Thyroid gland (tissue), 4 donors: ENCODE results near the gene CORO1C. TPM values are rescaled to one million over a fixed set of nuclear protein-coding genes. Genes with fewer than 3 reads are reported as not detected.

Source experiments
- DNase-seq, 2 donors: peaks; one replicate each; pipeline ENCODE4 v3.0.0-alpha.2; 2019
- H3K27ac ChIP-seq, 3 donors: fragments of 200-600 bp; sonication (generic); 1 replicate in 2 of 3; 2 replicates in 1 of 3; pipeline ENCODE4 v1.5.1; 2016 to 2019; ENCODE audit warnings: mild to moderate bottlenecking in 1 of 3, moderate library complexity in 1 of 3
- H3K27me3 ChIP-seq: fragments of 200-600 bp; sonication (generic); one replicate; pipeline ENCODE4 v1.5.1; 2019
- H3K36me3 ChIP-seq, 2 donors: fragments of 200-600 bp; sonication (generic); one replicate each; pipeline ENCODE4 v1.5.1; 2016 to 2019
- H3K4me1 ChIP-seq, 2 donors: fragments of 200-600 bp; sonication (generic); one replicate each; pipeline ENCODE4 v1.5.1; 2017 to 2019
- H3K4me3 ChIP-seq, 3 donors: fragments of 200-600 bp; sonication (generic); replicated peaks in 1 of 3; 1 replicate in 2 of 3; 2 replicates in 1 of 3; pipeline ENCODE4 v1.5.1; 2016; ENCODE audit warnings: mild to moderate bottlenecking in 1 of 3
- H3K9me3 ChIP-seq: fragments of 200-600 bp; sonication (generic); one replicate; pipeline ENCODE4 v1.5.1; 2017
- CTCF ChIP-seq, 6 experiments: fragments of 200-600 bp in 3 of 6; fragments of 450-650 bp in 3 of 6; sonication (generic) in 3 of 6; IDR thresholded peaks; one replicate each; pipeline ENCODE4 v1.5.1; 2016 to 2019; ENCODE audit warnings: antibody characterized with exemption in 6 of 6, mild to moderate bottlenecking in 2 of 6, inconsistent platforms in 1 of 6, moderate library complexity in 1 of 6
- POLR2A ChIP-seq, 2 donors: fragments of 450-650 bp; IDR thresholded peaks; one replicate each; pipeline ENCODE4 v1.6.1; 2017; ENCODE audit warnings: antibody characterized with exemption in 2 of 2, mild to moderate bottlenecking in 2 of 2, moderate library complexity in 1 of 2
- WGBS, 2 donors: methylation state at CpG; one replicate each; pipeline ENCODE4 v1.1.5; 2017; 5-methylcytosine and 5-hydroxymethylcytosine counted together
- intact Hi-C: fragments of 100-400 bp; cut with DNase I; formaldehyde crosslinking; loops from one replicate; pipeline ENCODE4 v1.15.1; 2023
- total RNA-seq, 4 donors: library from RNA; depleted of rRNA; stranded (reverse); fragments of >200 nt; gene quantifications; one replicate each; pipeline ENCODE4 v1.2.3, GENCODE V29; 2016

Gene CORO1C
- total RNA-seq, 4 donors from 2014 or later = 22.0 to 63.6 (median 30.1) TPM

GRCh38 chr12:108615918-108616317 is 115.4 kb downstream of the CORO1C start:
- intact Hi-C loops = loop anchor here (5.0 kb wide), 2 partner anchors 104 to 186 kb away; no protein-coding TSS in a partner anchor
- Histone ChIP-seq H3K27ac (no peak overlapping the region), H3K4me3 (no peak overlapping the region), H3K36me3 (no peaks in the 10 kb centered on the region), H3K27me3 (no peaks in the 10 kb centered on the region), H3K4me1 (peaks cover 7 to 14% of the 10 kb centered on the region in 2 donors), H3K9me3 (no peaks in the 10 kb centered on the region)
- TF ChIP-seq POLR2A (IDR thresholded peaks at IDR 0.05) = no peak
- no peak for TF ChIP-seq CTCF (IDR thresholded peaks at IDR 0.05)
- no peak for DNase-seq
- 82 to 93% methylated on average over 1 of the region's 1 CpG for WGBS, 2 donors

- TF ChIP-seq CTCF (IDR thresholded peaks at IDR 0.05) = no peak
- TF ChIP-seq POLR2A (IDR thresholded peaks at IDR 0.05) = no peak
- H3K27ac ChIP-seq = no peak overlapping the region
- H3K9me3 ChIP-seq = no peaks in the 10 kb centered on the region
- H3K27me3 ChIP-seq = no peaks in the 10 kb centered on the region
- no peak overlapping the region for H3K4me3 ChIP-seq
- H3K4me1 ChIP-seq = peaks cover 7 to 14% of the 10 kb centered on the region in 2 donors
- H3K36me3 ChIP-seq = no peaks in the 10 kb centered on the region
- WGBS, 2 donors = 90 to 94% methylated on average over 6 of the region's 6 CpGs
- intact Hi-C loops = loop anchor here (5.0 kb wide), 2 partner anchors 102 to 188 kb away; no protein-coding TSS in a partner anchor
- no peak for DNase-seq
These were observed 116.7 kb downstream of the CORO1C start for GRCh38 chr12:108614639-108615038.

DNA sequence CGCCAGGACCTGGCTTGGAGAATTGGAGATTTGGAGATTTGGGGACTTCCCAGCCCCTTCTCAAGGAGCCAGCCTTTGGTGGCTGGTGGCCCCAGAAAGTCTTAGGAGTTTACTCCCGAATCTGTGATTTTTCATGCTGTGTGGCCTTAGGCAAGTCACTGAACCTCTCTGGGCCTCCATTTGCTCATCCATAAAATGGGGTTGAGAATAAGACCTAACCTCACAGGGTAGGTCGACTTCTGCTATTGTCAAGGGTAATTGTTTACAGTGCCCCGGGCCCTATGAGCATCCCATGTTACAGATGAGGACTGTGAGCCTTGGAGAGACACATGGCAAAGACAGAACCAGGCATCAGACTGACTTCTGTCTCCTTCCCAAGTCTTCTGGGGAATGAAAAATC is 117.3 kb downstream of the CORO1C start:
- no peaks in the 10 kb centered on the region for H3K36me3 ChIP-seq
- H3K4me1 ChIP-seq = peaks cover 7 to 10% of the 10 kb centered on the region in 2 donors
- DNase-seq = no peak
- H3K9me3 ChIP-seq = no peaks in the 10 kb centered on the region
- H3K27ac ChIP-seq = no peak overlapping the region
- TF ChIP-seq POLR2A (IDR thresholded peaks at IDR 0.05) (no peak), CTCF (IDR thresholded peaks at IDR 0.05) (no peak)
- no peak overlapping the region for H3K4me3 ChIP-seq
- intact Hi-C loops = no loop called here
- WGBS, 2 donors = 85 to 94% methylated on average over 4 of the region's 4 CpGs
- no peaks in the 10 kb centered on the region for H3K27me3 ChIP-seq

GRCh38 chr12:108613548-108613947 is 117.8 kb downstream of the CORO1C start:
- no peak overlapping the region for H3K4me3 ChIP-seq
- WGBS, 2 donors = 45 to 75% methylated on average over 6 to 8 of the region's 9 CpGs
- intact Hi-C loops = no loop called here

More at GRCh38 chr12:108613548-108613947, 117.8 kb downstream of the CORO1C start:
- no peak for DNase-seq
- Histone ChIP-seq H3K27ac (no peak overlapping the region), H3K36me3 (no peaks in the 10 kb centered on the region), H3K27me3 (no peaks in the 10 kb centered on the region), H3K9me3 (no peaks in the 10 kb centered on the region), H3K4me1 (peaks cover 4 to 7% of the 10 kb centered on the region in 2 donors)
- no peak for TF ChIP-seq CTCF (IDR thresholded peaks at IDR 0.05)
- no peak for TF ChIP-seq POLR2A (IDR thresholded peaks at IDR 0.05)
